BJ (cell line): ENCODE data around the gene CCKAR. TPM values are rescaled to one million over a fixed set of nuclear protein-coding genes. Genes with fewer than 3 reads are reported as not detected.

Experiments used
- CTCF ChIA-PET: fragments of 350-600 bp; formaldehyde crosslinking; extraction: SDS; loops from one replicate; lab custom pipeline; 2021; ENCODE audit warnings: antibody characterized with exemption, inconsistent platforms; lab: Yijun Ruan, JAX
- POLR2A ChIA-PET: fragments of 300-600 bp; sonication (Branson Sonifier 250); formaldehyde crosslinking; extraction: SDS; loops from one replicate; lab custom pipeline; 2021; ENCODE audit warnings: antibody characterized with exemption; lab: Charles Lee
- DNase-seq: peaks from one replicate; pipeline ENCODE4 v3.0.0-alpha.2; 2011; ENCODE audit warnings: low read depth
- H3K27me3 ChIP-seq: 2 replicates; pipeline ENCODE4 v1.6.0; 2011; ENCODE audit warnings: low read length; ENCODE audit not compliant: control insufficient read depth, insufficient read depth
- H3K36me3 ChIP-seq: 2 replicates; pipeline ENCODE4 v1.5.1; 2011; ENCODE audit warnings: low read length; ENCODE audit not compliant: control insufficient read depth, insufficient read depth
- H3K4me3 ChIP-seq: 2 replicates; pipeline ENCODE4 v1.5.1; 2011; ENCODE audit warnings: low read depth, mild to moderate bottlenecking, control low read depth, low read length
- CTCF ChIP-seq: IDR thresholded peaks from 2 replicates; pipeline ENCODE4 v1.5.1; 2011; ENCODE audit warnings: low read depth, mild to moderate bottlenecking, control low read depth, inconsistent platforms, low read length, moderate library complexity; ENCODE audit not compliant: insufficient read depth
- polyA minus RNA-seq: library from RNA; depleted of rRNA, polyadenylated mRNA; stranded (reverse); fragments of >200 nt; gene quantifications from 2 replicates; pipeline ENCODE4 v1.2.3, GENCODE V29; 2011; rRNA and poly(A)+ RNA removed
- polyA plus RNA-seq: library from polyadenylated mRNA; depleted of rRNA; stranded (reverse); fragments of >200 nt; gene quantifications from 2 replicates; pipeline ENCODE4 v1.2.3, GENCODE V29; 2011; rRNA removed

Gene CCKAR
- polyA plus RNA-seq = 0.12 and 0.17 TPM in 2 replicates
- polyA minus RNA-seq = 0.15 and 1.0 TPM in 2 replicates

- no peak for DNase-seq
- peaks cover 26% of the 10 kb centered on the region for H3K27me3 ChIP-seq
- no peak for TF ChIP-seq CTCF
- ChIA-PET CTCF (interaction anchor here (1.1 kb wide), 2 partner anchors 13 to 54 kb away, joined by 3 read pairs; no protein-coding TSS in a partner anchor), POLR2A (no interaction called here)
- no peak within 1 kb of the TSS for H3K4me3 ChIP-seq
- no peaks in the 10 kb centered on the region for H3K36me3 ChIP-seq
Measured at GRCh38 chr4:26490111-26490959, at the start of gene CCKAR. Gene CCKAR (minus strand): TSS chr4:26490484. CDS start chr4:26490267, 217 bp downstream.

- peaks cover 4% of the 10 kb centered on the region for H3K27me3 ChIP-seq
- POLR2A ChIA-PET = no interaction called here
- no peak overlapping the region for H3K4me3 ChIP-seq
- CTCF ChIA-PET = interaction anchor here (0.5 to 1.4 kb wide), 3 partner anchors 9 to 75 kb away, joined by 3 to 4 read pairs (median 3); no protein-coding TSS in a partner anchor
- H3K36me3 ChIP-seq = no peaks in the 10 kb centered on the region
- no peak for TF ChIP-seq CTCF
- DNase-seq = no peak
Measured at GRCh38 chr4:26533685-26534084, 43.4 kb upstream of the CCKAR start.

GRCh38 chr4:26531491-26532116 lies 41.3 kb upstream of the CCKAR start:
- H3K36me3 ChIP-seq = no peaks in the 10 kb centered on the region
- no peak for TF ChIP-seq CTCF
- CTCF ChIA-PET = interaction anchor here (1.1 to 1.4 kb wide), 2 partner anchors 10 to 70 kb away, joined by 4 read pairs; no protein-coding TSS in a partner anchor
- DNase-seq = no peak
- peaks cover 4% of the 10 kb centered on the region for H3K27me3 ChIP-seq
- POLR2A ChIA-PET = no interaction called here
- no peak overlapping the region for H3K4me3 ChIP-seq

GRCh38 chr4:26530099-26530498 lies 39.8 kb upstream of the CCKAR start:
- ChIA-PET POLR2A (no interaction called here), CTCF (interaction anchor here (0.7 to 1.3 kb wide), 2 partner anchors 41 to 274 kb away, joined by 3 read pairs; no protein-coding TSS in a partner anchor)
- Histone ChIP-seq H3K27me3 (peaks cover 4% of the 10 kb centered on the region; the same call in 1 of the 2 replicates), H3K36me3 (no peaks in the 10 kb centered on the region), H3K4me3 (no peak overlapping the region)
- DNase-seq = no peak
- no peak for TF ChIP-seq CTCF

- H3K4me3 ChIP-seq = no peak overlapping the region
- CTCF ChIA-PET = no interaction called here
- POLR2A ChIA-PET = no interaction called here
- no peak for DNase-seq
- no peaks in the 10 kb centered on the region for H3K36me3 ChIP-seq
- H3K27me3 ChIP-seq = peaks cover 4% of the 10 kb centered on the region; the same call in 1 of the 2 replicates
- TF ChIP-seq CTCF = no peak
Measured at GRCh38 chr4:26529479-26529878, 39.2 kb upstream of the CCKAR start.
